GM10266 (cell line): Measurements from ENCODE around the gene TAAR1.
A peak's percentile ranks its signal among the peaks of the same experiment; 100 is the strongest.
"Not testable (repeated sequence)": the region's sequence is repeated elsewhere in the genome, so short reads cannot be mapped to it uniquely, and the experiment has no call there.

Experiments
- DNase-seq: peaks from one replicate; pipeline ENCODE4 v3.0.0; 2012; ENCODE audit errors: extremely low spot score
- TF ChIP-seq, protein P1 (sequence below): IDR thresholded peaks from 2 replicates; pipeline ENCODE4 v1.5.1; 2012; ENCODE audit warnings: mild to moderate bottlenecking, low read depth; ENCODE audit not compliant: control insufficient read depth, insufficient read depth; ENCODE audit errors: missing control alignments

TAAR1 gene

DNA sequence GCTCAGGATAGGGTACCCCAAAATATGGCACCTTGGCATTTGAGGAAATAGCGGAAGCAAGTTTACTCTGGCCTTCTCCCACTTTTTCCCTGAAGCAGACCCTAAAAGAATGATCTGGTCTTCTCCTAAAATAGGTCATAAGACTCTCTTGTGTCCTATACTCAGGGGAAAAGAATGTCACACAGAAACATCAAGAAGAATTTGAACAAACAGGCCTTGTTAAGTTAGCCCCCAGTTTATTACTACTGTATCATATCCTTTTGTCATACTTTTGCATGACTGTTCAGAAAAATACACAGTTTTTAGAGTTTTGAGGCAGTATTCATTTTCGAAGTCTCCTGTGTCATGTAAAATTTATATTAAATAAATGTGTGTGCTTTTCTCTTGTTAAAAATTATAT is 47.4 kb downstream of the TAAR1 start:
- TF ChIP-seq, protein P1, sequence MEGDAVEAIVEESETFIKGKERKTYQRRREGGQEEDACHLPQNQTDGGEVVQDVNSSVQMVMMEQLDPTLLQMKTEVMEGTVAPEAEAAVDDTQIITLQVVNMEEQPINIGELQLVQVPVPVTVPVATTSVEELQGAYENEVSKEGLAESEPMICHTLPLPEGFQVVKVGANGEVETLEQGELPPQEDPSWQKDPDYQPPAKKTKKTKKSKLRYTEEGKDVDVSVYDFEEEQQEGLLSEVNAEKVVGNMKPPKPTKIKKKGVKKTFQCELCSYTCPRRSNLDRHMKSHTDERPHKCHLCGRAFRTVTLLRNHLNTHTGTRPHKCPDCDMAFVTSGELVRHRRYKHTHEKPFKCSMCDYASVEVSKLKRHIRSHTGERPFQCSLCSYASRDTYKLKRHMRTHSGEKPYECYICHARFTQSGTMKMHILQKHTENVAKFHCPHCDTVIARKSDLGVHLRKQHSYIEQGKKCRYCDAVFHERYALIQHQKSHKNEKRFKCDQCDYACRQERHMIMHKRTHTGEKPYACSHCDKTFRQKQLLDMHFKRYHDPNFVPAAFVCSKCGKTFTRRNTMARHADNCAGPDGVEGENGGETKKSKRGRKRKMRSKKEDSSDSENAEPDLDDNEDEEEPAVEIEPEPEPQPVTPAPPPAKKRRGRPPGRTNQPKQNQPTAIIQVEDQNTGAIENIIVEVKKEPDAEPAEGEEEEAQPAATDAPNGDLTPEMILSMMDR = no peak

DNA sequence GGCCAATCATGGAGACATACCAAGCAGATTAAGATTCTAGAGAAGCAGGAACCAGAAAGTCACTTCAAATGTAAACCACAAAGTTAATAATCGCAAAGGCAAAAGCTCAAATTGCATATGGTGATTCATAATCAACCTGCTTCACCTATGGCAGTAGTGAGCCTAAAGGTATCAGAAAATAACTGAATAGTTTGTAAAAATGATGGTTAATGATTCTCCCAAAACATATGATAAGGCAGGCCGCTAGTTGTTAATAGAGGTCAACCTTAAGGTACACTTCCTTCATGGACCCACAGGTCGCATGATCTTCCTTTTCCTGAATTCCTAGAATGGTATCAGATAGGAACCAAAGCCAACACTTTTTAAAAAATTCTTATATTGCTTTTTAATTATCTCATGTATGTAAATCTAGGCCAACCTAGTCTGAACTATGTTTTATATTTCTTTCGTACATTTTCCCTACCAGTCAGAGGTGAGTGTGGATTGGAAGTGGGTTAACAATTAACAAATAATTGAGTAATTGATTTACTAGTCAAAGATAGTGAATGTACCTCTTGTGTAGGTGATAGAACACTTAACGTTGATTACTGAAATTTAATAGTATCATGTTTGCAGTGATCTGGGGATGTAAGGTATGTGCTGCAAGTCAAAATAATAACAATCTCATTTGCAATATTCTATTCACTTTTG is 51.3 kb downstream of the TAAR1 start:
- DNase-seq = no peak
- TF ChIP-seq, protein P1 = no peak

More for the DNA sequence above, 47.4 kb downstream of the TAAR1 start:
- no peak for DNase-seq

DNA sequence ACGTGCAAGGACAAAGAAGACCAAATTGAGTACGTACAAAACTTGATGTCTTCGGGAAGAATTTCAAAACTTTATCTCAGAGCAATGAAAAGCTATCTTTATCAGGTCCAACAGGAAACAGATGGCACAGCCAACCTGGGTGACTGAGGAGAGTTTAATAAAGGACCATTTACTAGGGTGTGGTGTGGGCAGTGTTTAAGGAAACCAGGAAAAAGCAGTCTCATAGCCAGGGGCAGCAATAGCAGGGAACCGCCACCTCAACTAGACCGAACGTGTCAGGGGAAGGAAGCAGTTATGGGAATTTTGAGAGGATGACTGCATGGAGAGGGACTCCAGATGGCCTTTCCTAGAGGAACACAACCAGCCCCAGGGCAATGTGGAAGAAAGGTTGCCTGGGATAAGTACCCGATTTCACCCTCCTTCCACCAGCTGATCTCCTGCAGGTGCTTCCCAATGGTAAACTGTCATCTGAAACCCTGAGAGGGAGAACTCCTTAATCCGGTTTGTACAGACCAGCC is 54.3 kb downstream of the TAAR1 start:
- DNase-seq = no peak
- TF ChIP-seq, protein P1 = no peak

DNA sequence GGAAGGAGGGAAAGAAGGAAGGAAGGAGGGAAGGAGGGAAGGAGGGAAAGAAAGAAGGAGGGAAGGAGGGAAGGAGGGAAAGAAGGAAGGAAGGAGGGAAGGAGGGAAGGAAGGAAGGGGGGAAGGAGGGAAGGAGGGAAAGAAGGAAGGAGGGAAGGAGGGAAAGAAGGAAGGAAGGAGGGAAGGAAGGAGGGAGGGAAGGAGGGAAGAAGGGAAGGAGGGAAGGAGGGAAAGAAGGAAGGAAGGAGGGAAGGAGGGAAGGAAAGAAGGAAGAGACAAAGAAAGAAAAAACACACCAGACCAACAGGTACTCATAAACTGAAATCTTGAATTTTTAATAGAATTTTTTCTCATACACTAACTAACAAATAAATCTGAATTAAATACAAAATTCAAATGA is 58.1 kb downstream of the TAAR1 start:
- DNase-seq = not testable (repeated sequence)

DNA sequence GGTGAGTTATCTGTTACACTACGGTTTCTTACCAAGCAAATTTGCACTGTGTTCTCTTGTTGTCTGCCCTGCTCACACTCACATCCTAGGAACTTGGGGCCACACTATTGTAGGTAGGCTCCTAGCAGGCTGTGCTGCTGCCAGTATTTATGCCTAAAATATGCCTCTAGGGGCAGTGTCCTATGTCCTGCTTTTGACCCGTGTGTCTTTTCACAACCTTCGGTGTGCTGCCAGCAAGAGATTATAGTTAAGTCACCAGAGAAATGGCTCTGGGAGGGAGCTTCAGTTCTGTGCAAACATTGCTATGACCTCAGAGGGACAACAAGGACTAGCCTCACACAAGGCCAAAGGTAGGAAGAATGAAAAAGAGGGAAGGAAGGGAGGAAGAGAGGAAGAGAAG is 60.5 kb downstream of the TAAR1 start:
- TF ChIP-seq, protein P1 = peak; percentile 35
- DNase-seq = no peak

DNA sequence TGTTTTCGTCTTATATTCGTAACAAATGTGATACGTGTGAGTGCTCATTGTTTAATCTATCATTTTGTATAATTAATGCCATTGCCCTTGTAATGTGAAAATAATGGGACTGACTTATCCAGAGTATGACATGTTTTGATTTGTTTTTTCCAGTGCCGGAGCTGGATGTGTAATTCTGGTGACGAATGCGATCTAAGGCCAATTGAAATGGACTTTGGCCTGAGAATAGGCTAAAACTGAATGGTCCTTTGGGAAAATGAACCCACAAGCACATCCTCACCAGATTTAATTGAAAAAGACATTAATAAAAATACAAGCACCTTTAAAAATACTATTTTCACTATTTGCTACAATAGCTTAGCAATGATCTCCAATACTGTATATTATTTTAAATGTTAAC is 62.8 kb downstream of the TAAR1 start:
- TF ChIP-seq, protein P1 = no peak
- DNase-seq = no peak
